HTR-8/SVneo (cell line): Measurements from ENCODE around the gene CD52.
A peak's percentile ranks its signal among the peaks of the same experiment; 100 is the strongest.

Experiments used
- DNase-seq: peaks from one replicate; pipeline ENCODE4 v3.0.0; 2011; ENCODE audit warnings: low spot score, mixed read lengths; ENCODE audit not compliant: insufficient read length
- FAIRE-seq: peaks from 2 replicates; lab custom pipeline; 2011; peaks lifted over from hg19 to GRCh38; lab: Jason Lieb, UNC

CD52 gene

DNA sequence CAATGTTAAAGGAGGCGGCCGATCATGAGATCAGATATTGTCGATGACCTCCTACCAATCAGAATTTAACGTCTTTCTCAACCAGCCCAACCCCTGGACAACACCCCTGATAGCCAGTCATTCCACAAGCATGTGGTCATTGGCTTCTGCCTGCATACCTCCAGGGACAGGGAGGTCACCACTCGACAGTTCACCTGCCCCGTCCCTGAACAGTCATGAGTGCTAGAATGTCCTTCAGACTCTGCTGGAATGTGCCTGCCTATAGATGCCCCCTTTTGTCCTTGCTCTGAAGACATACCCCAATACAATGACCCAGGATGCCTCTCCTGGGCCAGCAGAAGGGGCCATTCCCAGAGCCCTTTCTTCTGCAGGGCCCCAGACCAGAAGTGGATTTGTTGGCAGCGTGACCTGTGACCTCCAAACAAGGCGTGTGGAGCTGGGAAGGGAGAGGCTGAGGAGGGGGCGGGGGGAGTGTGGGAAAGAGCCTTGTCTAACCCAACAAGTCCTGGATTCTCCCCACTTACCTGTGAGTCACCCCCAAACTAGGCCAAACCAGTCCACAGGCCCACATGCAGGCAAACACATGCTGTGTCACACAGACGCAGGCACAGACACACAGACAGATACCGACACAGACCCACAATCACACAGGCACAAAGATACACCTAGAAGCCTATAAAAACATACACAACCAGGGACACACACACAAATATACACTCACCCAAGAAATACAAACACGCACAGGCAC, 34.0 kb downstream of the CD52 start:
- DNase-seq, result no peak
- no peak for FAIRE-seq

DNA sequence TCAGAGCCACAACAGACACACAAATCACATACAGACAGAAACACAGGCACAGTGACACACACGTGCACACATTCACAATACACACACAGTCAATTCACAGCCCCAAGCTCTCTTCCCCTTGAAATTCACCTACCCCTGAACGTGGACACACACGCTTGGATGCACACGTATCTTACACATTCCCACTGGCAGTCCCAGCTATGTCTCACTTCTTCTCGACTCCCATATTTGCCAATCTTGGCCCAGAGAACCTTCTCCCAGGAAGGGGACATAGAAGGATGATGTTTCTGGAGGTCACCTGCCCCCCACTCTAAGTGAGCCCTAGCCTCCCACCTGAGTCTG, 34.6 kb downstream of the CD52 start:
- no peak for FAIRE-seq
- no peak for DNase-seq

DNA sequence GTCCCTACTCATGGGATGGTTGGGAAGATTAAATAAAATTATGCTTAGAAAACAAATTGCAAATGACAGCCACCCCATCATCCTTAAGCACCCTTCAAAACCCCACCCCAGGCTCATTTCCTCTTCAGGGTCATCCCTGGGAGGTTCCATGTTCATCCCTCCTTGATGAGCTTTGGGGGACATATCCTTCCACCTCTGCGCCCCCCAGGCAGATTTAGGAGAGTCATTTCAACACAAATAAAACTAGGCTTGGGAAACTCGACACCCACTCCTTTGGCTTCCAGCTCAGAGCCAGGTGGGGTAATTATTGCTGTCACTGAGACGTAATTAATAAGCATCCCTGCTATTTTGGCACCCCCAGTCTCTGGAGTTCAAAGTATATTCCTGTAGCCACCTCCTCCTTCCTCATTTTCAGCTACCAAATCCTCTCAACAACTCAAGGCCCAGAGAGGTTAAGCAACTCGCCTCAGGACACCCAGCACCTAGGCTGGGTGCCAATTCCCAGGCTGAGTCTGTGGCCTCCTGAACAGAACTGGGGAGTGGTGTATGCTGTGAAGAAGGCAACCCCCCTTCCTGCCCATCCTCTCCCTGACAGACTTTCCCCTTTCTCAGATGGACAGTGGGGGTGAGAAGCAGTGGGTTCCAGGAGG, 35.6 kb downstream of the CD52 start:
- DNase-seq, result no peak
- no peak for FAIRE-seq

DNA sequence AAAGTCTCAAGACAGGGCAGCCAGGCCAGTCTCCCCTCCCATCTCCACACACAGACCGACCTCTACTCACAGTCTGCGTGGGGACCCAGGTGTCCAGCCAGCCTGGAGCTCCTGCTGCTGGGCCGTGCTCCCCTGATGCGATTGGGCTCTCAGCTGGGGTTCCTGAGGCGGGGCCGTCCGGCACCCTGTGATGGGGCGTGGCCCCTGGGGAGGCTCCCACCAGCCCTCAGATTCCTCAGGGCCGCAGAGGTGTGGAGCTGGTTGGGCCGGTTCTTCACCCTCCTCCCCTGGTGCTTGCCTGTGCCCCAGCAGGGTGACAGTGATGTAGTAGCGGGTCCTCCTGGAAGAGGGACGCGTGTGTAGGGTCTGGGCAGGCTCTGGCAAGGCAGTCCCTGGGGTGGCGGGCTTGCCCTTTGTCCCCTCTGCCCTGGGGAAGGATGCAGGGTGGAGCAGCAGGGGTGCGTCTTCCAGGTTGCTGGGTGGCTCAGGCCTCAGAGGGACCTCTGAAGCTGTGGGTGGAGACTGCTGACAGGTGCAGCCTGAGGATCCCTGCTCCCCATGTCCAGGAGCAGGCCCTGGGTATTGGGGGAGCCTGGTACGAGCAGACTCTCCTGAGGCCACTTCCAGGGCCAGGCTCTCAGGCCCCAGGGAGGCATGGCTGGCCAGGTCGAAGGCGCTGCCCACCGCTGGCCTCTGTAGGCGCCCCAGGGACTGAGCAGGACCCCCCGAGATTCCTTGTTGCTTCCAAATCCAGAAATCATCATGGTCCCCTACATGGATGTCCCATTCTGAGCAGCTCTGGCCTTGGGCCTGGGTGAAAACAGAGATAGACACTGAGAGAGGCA, 36.4 kb downstream of the CD52 start, which contains the start of gene CRYBG2:
TSS of gene CRYBG2 (minus strand) at position 155 of the 845 bp plus-strand sequence. CDS start 7,473 bp downstream, outside the sequence.
- DNase-seq (no peak), FAIRE-seq (no peak)

DNA sequence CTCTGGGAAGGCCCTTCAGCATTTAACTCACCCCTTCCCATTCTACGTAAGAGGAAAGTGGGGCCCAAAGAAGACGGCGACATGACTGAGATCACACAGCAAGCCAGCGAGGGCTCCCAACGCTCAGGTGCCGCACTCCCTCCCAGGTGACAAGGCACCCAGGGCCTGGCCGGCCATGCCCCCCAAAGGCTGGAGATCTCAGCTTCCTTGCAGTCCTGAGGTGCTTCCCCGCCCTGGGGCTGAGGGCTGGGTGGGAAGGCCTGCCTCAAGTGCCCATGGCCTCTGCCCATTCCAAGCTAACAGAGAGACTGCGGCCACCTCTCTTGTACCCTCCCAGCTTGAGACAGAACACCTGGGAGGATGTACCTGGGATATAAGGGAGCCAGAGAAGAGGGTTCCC, 37.2 kb downstream of the CD52 start:
- FAIRE-seq (no peak), DNase-seq (no peak)

DNA sequence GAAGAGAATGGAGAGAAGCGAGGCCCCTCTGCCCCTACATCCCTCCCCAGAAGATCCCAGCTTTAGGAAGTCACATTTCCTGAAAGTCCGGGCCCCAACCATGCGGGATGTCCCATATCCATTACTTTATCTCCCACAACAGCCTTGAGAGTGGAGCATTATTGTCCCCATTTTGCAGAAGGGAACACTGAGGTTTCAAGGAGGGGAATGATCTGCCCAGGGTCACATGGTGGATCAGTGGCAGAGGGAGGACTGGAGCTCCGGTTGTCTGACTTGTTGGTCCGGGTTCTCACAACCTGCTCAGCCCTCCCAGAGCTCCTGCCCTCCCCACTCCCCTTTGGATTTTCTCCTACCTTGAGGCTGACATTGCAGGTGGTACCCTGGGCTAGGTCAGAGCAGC, 38.3 kb downstream of the CD52 start:
- DNase-seq (no peak), FAIRE-seq (no peak)

DNA sequence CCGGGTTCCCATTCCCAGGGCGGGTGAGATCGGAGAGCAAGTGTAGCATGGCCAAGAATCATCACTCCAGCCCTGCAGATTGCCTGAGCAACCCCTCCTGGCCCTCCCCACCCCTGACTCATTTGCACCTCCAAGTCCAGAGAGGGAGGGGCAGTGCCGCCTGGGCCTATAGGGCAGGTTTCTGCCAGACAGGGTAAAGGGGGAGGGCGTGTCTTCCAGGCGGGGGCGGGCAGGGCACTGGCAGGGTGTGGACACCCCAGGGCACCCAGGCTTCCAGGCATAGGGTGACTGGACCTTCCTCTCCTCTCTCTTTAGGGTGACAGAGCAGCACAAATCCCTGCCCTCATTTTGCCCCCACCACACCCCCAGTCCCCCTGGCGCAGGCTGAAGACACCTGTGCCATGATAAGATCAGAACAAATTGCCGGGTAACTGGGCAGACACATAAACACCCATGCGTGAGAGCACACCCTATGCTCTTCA, 39.4 kb downstream of the CD52 start:
- no peak for FAIRE-seq

DNA sequence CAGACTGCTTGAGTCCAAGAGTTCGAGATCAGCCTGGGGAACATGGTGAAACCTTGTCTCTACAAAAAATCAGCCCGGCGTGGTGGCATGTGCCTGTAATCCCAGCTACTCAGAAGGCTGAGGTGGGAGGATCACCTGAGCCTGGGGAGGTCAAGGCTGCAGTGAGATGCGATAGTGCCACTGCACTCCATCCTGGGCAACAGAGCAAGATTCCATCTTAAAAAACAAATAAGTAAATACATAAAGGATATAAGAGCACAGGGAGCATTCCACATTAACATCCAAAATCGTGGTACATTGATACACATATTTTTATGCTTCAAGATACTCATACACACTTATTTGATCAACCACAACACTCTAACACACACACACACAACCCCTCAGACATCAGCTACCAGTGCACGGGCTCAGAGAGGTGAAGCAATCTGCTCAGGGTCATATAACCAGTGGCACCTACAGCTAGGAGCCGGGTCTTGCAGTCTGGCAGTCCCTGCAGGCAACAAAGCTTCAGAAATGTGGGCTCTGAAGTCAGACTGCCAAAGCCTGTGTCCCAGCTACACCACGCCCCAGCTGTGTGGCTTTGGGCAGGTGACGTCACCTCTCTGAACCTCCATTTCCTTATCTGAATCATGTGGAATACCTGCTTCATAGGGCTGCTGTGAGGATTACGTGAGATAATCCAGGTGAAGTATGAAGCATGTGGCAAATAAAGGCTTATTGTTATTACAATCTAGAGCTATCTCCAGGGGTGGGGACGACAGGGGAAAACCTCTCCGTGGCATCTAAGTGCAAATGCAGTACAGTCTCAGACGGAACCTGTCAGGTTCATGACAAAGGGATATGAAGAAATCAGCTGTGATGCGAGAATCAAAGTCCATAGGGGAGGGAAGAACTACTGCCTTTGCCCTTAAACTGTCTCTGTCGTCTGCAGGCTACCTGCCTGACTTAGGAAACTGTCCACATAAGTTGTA, 40.9 kb downstream of the CD52 start:
- no peak for DNase-seq
- no peak for FAIRE-seq

More for the DNA sequence above, 39.4 kb downstream of the CD52 start:
- no peak for DNase-seq

DNA sequence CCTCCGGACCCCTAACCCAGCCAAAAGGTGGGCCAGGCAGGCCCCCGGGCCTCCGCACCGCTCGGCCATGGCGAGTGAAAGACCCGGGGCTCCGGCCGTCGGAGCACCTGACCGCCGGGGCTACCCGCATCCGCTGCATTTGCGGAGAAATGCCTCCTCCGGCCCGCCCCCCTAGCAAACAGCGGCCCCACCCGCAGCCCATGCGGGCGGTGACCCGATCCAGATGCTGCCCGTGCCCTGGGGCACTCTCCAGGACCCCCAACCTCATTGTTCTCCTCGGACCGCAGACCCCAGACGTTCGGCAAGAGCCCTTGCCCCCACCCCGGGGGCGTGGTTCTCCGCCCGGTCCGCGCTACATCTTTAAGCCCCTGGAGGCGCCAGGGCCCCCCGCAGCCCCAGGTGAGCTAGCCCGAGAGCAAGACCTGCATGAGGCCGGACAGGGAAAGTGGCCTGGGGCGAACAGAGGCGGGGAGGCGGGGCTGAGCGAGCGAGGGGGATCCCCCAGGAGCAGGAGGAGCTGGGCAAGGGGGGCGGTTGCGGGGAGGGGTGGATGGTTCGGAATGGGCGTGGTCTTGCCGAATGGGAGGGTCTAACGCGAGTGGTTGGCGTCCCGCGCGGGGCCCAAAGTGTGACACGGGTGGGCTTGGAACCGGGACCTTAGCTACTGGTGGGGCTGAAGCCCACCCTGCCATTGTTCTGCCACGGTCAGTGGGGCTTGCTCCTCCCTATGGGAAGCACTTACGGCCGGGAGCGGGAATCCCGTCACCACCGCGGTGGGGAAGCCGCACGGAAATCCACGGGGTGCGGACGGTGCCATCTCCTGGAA, 42.4 kb downstream of the CD52 start:
- FAIRE-seq, result no peak
- DNase-seq, result no peak

DNA sequence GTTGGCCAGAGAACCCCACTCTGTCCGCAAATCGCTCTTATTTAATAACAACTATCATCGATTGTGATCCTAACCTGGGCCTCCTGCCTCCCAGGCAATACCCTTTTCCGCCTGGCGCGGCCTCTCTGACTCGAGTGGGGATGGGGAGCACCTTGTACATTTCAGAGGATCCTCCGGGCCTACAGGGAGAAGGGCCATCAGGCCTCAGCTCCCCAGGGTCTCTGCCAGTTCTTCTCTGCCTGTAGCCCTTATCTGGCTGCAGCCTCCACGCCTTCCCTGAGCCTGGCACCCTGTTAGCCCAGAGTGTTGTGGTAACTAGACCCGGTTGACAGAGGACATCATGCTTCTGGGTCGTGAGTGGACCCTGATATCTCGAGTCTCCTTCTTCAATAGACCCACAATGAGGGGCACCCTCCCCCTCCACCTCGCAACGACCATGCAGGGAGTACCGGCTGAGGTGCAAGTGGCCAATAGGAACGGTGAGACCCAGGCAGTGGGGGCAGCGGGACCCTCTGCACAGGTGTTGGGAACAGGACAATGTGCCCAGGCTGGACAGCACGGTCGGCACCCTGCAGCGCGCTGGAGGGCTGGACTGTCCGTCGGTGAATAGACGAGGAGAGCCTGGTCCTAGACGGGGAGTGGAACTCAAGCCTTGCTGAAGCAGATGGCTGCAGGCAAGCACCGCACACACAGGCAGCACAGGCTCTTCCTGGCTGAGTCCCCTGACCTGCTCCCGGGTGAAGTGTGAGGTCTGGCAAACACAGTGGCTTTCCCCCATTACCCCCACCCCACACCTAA, 43.2 kb downstream of the CD52 start:
- DNase-seq, result no peak
- FAIRE-seq, result no peak

DNA sequence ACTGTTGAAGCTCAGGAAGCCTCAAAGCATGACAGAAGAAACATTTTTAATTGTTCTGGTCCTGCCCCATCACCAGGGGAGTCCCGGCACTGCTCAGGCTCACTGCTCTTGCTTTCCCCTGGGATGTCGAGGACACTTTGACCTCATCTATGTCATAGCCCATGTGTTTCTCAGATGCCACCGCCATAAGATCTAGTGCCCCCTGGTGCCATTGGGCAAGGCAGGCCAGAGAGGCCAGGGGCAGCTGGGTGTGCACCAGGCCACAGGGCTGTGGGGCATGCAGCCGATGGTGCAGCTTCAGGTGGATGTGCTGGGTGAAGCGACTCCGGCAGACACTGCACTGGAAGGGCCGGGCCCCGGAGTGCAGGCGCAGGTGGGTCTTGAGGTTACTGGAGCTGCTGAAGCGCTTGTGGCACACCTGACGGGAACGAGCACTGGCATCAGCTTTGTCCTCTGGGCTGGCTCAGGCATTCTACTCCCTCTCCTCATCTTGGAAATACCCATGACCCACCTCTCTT, 43.9 kb downstream of the CD52 start:
- FAIRE-seq (no peak), DNase-seq (no peak)

DNA sequence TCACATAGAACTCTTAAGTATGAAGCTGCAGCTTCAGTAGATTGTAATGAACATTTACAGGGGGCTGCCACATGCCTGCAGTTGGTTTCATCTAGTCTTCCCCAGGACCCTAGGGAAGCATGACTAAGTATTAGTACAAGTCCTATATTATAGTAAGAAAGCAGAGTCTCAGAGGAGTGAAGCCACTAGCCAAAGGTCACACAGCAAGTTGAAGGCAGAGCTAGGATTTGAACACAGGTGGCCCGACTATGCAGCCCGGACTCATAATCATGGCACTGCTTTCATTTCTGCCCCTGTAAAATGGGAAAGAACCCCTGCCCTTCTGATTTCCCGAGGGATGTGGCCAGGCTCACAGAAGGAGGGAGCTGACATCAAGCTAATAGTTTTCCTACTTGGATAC, 44.6 kb downstream of the CD52 start:
- FAIRE-seq (no peak), DNase-seq (no peak)

DNA sequence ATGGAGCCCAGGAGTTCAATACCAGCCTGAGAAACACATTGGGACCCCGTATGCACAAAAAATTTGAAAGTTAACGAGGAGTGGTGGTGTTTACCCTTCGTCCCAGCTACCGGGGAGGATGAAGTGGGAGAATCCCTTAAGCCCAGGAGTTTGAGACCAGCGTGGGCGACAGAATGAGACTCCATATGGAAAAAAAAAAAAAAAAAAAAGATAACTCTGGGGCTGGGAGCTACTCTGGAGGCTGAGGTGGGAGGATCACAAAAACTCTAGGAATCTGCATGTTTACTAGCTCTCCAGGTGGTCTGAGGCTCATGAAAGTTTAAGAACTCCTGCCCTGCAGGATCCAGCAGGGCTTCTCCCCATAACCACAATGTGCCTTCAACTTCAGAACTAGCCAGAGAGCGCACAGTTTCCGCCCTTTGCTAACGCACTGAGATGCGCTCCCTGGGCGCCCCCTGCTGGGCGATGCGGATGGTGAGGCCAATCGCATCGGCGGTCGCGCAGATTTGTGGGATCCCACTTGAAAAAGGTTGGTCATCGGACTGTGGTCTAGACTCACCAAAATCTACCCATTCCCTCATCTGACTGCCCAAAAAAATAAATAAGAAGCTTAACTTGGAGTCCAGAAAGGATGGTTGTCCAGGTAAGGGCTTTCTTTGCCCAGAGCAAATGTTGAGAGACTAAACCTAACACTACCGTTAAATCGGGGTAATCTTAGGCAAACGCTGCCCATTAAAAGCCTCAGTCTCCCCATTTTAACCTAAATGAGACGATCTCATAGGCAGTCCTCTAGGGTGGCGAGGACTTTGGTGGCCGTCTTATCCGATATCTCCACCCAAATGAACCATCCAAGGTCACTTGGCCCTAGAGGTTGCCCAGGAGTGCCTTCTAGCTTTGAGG, 46.0 kb downstream of the CD52 start:
- FAIRE-seq, result no peak

DNA sequence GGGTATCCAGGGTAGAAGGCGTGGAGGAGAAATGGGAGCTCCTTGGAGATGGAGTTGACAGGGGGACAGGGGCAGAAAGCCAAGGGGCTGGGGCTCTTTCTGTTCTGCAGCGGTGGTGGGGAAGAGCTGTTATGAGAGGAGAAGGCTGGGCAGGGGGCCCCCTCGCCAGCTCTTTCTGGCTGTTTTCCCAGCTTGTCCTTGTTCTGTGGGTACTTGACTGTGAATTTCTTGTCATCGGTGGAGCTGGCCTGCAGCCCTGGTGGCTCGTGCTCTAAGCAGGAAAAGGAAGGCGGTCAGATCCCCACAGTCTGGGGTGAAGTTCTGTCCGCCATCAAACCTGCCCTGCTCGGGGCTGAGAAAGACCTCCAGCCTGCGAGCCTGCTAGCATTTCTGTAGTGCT, 47.2 kb downstream of the CD52 start:
- DNase-seq (no peak), FAIRE-seq (no peak)

More for the DNA sequence above, 46.0 kb downstream of the CD52 start:
- peak; percentile 70 for DNase-seq

DNA sequence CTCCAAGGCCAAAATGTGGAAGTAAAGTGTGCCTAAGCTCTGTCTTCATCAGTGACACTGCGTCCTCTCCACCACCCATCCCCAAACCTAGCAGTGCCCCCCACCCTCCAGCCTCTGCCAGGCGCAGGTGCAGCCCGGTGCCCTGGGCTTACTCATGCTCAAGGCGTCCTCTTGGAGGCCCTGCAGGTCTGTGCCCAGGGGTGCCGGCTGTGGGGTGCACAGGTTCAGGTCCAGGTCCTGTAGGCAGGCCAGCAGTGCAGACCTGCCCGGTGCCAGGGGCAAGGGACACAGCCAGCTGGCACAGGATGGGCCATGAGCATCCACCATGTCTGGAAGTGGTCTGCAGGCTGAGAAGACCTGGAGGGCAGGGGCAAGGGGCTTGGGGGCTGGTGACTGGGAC, 49.7 kb downstream of the CD52 start:
- DNase-seq, result no peak
- no peak for FAIRE-seq

DNA sequence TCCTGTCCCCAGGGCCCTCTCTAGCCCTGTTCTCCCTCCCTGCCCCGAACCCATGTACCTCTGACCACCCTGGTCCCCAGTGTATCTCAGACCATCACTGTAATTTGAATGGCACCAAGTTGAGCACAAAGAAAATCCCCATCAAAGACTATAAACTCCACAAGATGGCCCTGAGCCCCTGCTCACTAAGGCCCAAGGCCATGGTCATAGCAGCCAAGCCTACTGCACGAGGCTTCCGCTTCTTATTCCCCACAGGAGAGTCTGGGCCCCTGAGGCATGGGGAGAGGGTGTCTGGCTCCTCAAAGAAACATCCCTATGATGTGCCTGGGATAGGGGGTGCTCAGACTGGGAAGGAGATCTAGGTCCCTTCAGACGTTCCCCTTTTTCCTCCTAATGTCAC, 50.2 kb downstream of the CD52 start:
- FAIRE-seq, result no peak

DNA sequence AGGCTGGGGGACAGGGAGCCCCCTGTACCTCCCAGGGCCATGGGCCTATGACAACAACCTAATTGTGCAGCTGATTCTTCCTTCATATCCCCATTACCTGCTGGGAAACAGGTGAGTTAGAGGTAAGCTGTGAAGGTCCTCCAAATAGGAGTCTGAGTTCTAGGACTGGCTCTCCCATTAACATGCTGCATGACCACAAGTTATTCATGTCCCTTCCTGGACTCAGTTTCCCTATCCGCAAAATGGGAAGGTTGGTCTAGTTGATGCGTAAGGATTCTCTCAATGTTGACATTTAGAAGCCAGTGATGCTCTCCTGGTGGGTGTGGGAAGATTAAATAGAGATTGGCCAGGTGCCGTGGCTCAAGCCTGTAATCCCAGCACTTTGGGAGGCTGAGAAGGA, 50.7 kb downstream of the CD52 start:
- FAIRE-seq (peak; percentile 9), DNase-seq (no peak)

More for the DNA sequence above, 50.2 kb downstream of the CD52 start:
- DNase-seq, result no peak
